D721Med (cell line): ENCODE measurements around the gene CNST.
A peak's percentile ranks its signal among the peaks of the same experiment; 100 is the strongest.

ENCODE experiments used
- DNase-seq: peaks from one replicate; pipeline ENCODE4 v3.0.0; 2011; ENCODE audit warnings: low spot score; ENCODE audit not compliant: insufficient read length
- FAIRE-seq: peaks from 2 replicates; lab custom pipeline; 2011; peaks lifted over from hg19 to GRCh38; lab: Jason Lieb, UNC
- CTCF ChIP-seq: IDR thresholded peaks from 2 replicates; pipeline ENCODE4 v1.5.1; 2012; ENCODE audit warnings: mild to moderate bottlenecking, control low read depth; ENCODE audit not compliant: insufficient read depth; ENCODE audit errors: missing control alignments

The CNST gene

GRCh38 chr1:246609632-246610031, 43.4 kb downstream of the CNST start:
- no peak for TF ChIP-seq CTCF
- no peak for FAIRE-seq
- DNase-seq, result no peak

GRCh38 chr1:246613096-246613758, 47.0 kb downstream of the CNST start:
- no peak for DNase-seq
- peak; percentile 55 for FAIRE-seq
- no peak for TF ChIP-seq CTCF

GRCh38 chr1:246617156-246617555, 50.9 kb downstream of the CNST start:
- no peak for FAIRE-seq
- peak; percentile 8 for TF ChIP-seq CTCF
- DNase-seq, result no peak

GRCh38 chr1:246617768-246618167, 51.5 kb downstream of the CNST start:
- no peak for FAIRE-seq
- no peak for TF ChIP-seq CTCF
- no peak for DNase-seq

- no peak for TF ChIP-seq CTCF
- FAIRE-seq (no peak), DNase-seq (no peak)
Measured at GRCh38 chr1:246618240-246618808, 52.1 kb downstream of the CNST start.

GRCh38 chr1:246622035-246622652, 55.9 kb downstream of the CNST start:
- DNase-seq, result no peak
- no peak for TF ChIP-seq CTCF
- no peak for FAIRE-seq

- DNase-seq (peak; percentile 67), FAIRE-seq (peak; percentile 88)
- no peak for TF ChIP-seq CTCF
Measured at GRCh38 chr1:246624091-246624490, 57.8 kb downstream of the CNST start.
